ENCODE measurements around the gene MYLK. TPM values are rescaled to one million over a fixed set of nuclear protein-coding genes. Genes with fewer than 3 reads are reported as not detected.

The MYLK gene
- total RNA-seq, 4 donors from 2014 or later, result 10.7 to 320 (median 42.0) TPM

DNA sequence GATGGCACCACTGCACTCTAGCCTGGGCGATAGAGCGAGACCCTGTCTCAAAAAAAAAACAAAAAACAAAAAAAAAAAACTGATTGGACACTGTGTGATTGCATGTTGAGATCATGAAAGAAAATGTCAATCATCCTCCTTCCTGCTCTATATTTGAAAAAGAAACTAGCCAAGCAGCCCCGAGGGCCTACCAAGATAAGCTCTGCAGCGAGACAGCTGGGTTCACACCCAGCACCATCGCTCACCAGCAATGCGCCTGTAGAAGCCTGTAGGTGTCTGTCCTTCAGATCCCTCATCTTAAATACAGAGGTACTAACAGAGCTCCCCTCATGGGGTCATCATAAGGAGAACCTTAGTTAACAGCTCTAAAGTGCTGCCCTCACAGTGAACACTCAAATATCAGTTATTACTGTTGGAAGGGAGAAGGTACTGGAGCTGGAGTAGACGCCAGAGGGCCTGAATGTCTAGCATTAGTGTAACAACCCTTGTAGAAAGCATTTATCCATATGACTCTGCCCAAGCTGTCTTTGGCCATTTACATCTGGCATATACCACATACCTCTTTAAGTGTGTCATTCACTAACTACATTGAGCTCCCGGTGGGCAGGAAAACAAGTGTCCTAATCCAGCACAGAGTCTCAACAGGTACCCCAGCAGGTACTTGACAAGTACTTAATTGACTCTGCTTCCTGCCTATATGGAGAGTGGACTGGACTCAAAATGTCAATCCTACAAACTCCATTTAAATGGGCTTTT is 22.9 kb downstream of the MYLK start:
- 72 to 80% methylated on average over 8 of the region's 8 CpGs for WGBS, 2 donors
- H3K4me3 ChIP-seq, result no peak overlapping the region
- intact Hi-C loops (cut with DNase I), result no loop called here
- no peaks in the 10 kb centered on the region for H3K36me3 ChIP-seq
- no peaks in the 10 kb centered on the region for H3K4me1 ChIP-seq
- no peak overlapping the region for H3K27ac ChIP-seq
- no peaks in the 10 kb centered on the region for H3K9me3 ChIP-seq
- no peaks in the 10 kb centered on the region for H3K27me3 ChIP-seq
- DNase-seq, result no peak
- TF ChIP-seq POLR2A (IDR thresholded peaks at IDR 0.05) (no peak), CTCF (IDR thresholded peaks at IDR 0.05) (no peak)

DNA sequence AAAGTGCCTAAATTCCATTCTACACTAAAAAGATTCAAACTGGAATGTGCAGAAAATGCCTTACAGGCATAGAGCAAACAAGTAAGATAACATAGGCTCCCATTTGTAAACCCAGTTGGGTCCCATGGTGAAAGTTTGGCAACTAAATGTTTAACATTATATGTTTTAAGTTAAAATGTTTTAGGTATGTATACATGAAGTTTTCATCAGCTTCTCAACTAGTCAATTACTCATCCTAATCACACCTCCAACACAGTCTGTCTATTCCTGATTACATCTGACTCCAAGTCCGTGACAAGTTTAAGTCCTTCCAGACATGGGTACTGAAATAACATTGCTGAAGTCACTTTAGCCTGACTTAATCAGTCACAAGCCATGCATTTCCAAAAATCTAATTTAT is 25.0 kb downstream of the MYLK start:
- DNase-seq, result no peak
- Histone ChIP-seq H3K9me3 (no peaks in the 10 kb centered on the region), H3K36me3 (no peaks in the 10 kb centered on the region), H3K27me3 (no peaks in the 10 kb centered on the region), H3K4me3 (no peak overlapping the region), H3K4me1 (no peaks in the 10 kb centered on the region), H3K27ac (no peak overlapping the region)
- 73 to 90% methylated on average over 1 of the region's 1 CpG for WGBS, 2 donors
- no peak for TF ChIP-seq CTCF (IDR thresholded peaks at IDR 0.05)
- TF ChIP-seq POLR2A (IDR thresholded peaks at IDR 0.05), result no peak
- intact Hi-C loops (cut with DNase I), result no loop called here

- no peaks in the 10 kb centered on the region for H3K9me3 ChIP-seq
- H3K27ac ChIP-seq, result no peak overlapping the region
- H3K36me3 ChIP-seq, result no peaks in the 10 kb centered on the region
- intact Hi-C loops (cut with DNase I), result no loop called here
- no peak for DNase-seq
- 73 to 79% methylated on average over 2 of the region's 2 CpGs for WGBS, 2 donors
- H3K4me1 ChIP-seq, result no peaks in the 10 kb centered on the region
- no peak for TF ChIP-seq POLR2A (IDR thresholded peaks at IDR 0.05)
- no peak for TF ChIP-seq CTCF (IDR thresholded peaks at IDR 0.05)
- H3K27me3 ChIP-seq, result no peaks in the 10 kb centered on the region
- no peak overlapping the region for H3K4me3 ChIP-seq
Observed at GRCh38 chr3:123854905-123855304, 29.2 kb downstream of the MYLK start.

GRCh38 chr3:123853686-123854372 is 30.3 kb downstream of the MYLK start:
- no peaks in the 10 kb centered on the region for H3K36me3 ChIP-seq
- DNase-seq, result no peak
- H3K27me3 ChIP-seq, result no peaks in the 10 kb centered on the region
- intact Hi-C loops (cut with DNase I), result no loop called here
- H3K4me1 ChIP-seq, result no peaks in the 10 kb centered on the region
- H3K4me3 ChIP-seq, result no peak overlapping the region
- WGBS, 2 donors, result 74 to 90% methylated on average over 2 of the region's 2 CpGs
- no peak overlapping the region for H3K27ac ChIP-seq
- H3K9me3 ChIP-seq, result peaks cover 0 to 7% (median 5%) of the 10 kb centered on the region in 3 donors
- no peak for TF ChIP-seq POLR2A (IDR thresholded peaks at IDR 0.05)
- TF ChIP-seq CTCF (IDR thresholded peaks at IDR 0.05), result no peak

GRCh38 chr3:123847209-123847608 is 36.9 kb downstream of the MYLK start:
- H3K4me3 ChIP-seq, result no peak overlapping the region
- no peaks in the 10 kb centered on the region for H3K36me3 ChIP-seq
- no peaks in the 10 kb centered on the region for H3K27me3 ChIP-seq
- intact Hi-C loops (cut with DNase I), result no loop called here
- TF ChIP-seq POLR2A (IDR thresholded peaks at IDR 0.05), result no peak
- no peak for TF ChIP-seq CTCF (IDR thresholded peaks at IDR 0.05)
- WGBS, 2 donors, result 83 to 91% methylated on average over 1 of the region's 1 CpG
- no peak overlapping the region for H3K27ac ChIP-seq
- H3K4me1 ChIP-seq, result no peaks in the 10 kb centered on the region
- no peak for DNase-seq
- H3K9me3 ChIP-seq, result peaks cover 0 to 23% (median 17%) of the 10 kb centered on the region in 3 donors
